ENCODE measurements around the gene NWD2.
A peak's percentile ranks its signal among the peaks of the same experiment; 100 is the strongest.

NWD2 gene

DNA sequence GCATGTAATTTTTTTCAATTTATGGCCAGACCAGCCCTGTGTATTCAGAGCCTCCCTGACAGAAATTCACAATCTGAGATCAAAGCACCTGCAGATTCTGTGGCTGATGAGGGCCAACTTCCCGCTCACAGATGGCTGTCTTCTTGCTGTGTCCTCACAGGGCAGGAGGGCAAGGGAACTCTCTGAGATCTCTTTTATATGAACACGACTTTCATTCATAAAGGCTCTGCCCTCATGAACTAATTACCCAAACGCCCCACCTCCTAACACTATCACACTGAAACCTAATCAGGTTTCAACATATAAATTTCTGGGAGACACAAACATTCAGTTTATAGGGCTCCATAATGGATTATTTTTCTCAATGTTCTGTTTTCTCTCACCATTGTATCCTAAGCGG lies 192.6 kb downstream of the NWD2 start:
- no peak for DNase-seq (ENCODE audit: low read depth in 1 of 2, low spot score in 1 of 2)

DNA sequence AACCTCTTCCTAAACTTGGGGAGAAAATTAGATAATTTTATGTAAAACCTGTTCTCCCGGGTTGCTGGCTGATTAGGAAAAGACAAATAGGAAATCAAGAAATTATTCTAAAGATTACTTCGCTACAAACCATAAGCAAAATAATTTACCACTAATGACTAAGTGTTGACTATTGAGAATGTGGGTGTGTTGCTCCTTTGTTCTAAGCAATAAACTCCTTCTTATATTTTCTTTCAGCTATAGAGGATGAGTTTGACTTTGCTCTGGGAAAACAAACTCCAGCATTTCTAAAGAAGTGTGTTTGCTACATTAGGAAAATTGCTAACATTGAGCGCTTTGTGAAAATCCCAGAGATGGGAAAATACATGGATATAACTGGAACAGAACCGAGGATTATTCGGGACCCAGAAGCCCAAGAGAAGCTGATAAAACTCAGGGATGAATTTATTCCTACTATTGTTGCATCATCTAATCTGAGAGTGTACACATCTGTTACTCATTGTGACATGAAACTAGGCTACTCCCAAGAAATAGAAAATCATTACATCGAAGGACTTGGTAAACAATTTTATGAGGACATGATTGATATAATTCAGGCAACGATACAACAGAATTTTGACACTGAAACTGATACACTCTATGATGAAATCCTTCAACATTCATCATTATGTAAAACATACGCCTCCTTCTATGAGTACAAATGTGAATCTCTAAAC lies 194.2 kb downstream of the NWD2 start:
- no peak for DNase-seq (ENCODE audit: low read depth in 1 of 2, low spot score in 1 of 2)

DNA sequence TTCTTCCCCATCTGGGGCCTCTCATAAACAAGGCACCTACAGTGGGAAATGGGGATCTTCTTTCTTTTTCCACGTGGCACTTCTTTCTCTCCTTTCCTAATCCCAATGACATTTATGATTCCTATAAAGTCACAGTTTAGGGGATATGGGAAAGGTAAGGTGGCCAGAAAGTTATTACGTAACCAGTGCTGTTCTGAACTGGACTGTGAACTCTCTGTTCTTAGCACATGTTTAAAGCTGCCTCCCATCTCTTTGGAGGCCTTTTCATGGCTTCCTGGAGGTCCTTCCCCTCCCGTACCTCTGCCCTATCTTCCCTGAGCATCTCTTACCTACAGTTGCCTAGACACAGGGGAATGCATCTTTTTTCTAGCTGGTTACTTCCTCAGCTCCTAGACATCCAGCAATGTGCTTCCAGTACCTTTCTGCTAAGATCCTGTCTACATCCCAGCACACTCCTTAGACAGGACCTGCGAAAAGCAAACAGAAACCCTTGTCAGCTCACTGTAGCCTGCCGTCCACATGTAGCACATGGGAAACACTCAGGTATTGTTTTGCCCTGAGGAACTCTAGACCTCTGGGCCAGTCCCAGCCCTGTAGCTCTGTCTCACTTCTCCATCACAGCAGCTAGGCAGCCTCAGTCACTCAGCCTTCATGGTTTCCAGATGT lies 195.4 kb downstream of the NWD2 start:
- DNase-seq (ENCODE audit: low read depth in 1 of 2, low spot score in 1 of 2), result no peak

DNA sequence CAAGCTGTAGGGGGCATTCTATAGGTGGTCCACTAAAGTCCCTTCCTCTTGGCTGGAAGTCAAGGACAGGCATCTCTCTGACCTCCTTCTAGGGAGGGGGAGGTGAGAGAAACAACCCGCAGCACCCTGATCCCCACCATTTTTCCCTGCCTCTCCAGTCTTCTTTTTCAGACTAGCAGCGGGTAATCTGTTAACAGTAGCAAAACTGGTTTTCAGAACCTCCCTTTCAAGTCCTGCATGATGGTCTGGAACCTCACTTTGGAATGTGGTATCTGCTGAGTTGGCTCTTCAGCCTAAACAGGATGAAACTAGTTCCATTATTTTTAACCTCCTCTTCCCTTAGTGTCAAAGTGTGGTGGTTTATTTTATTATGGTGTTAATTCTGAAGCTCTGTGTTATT lies 196.0 kb downstream of the NWD2 start:
- no peak for DNase-seq (ENCODE audit: low read depth in 1 of 2, low spot score in 1 of 2)

DNA sequence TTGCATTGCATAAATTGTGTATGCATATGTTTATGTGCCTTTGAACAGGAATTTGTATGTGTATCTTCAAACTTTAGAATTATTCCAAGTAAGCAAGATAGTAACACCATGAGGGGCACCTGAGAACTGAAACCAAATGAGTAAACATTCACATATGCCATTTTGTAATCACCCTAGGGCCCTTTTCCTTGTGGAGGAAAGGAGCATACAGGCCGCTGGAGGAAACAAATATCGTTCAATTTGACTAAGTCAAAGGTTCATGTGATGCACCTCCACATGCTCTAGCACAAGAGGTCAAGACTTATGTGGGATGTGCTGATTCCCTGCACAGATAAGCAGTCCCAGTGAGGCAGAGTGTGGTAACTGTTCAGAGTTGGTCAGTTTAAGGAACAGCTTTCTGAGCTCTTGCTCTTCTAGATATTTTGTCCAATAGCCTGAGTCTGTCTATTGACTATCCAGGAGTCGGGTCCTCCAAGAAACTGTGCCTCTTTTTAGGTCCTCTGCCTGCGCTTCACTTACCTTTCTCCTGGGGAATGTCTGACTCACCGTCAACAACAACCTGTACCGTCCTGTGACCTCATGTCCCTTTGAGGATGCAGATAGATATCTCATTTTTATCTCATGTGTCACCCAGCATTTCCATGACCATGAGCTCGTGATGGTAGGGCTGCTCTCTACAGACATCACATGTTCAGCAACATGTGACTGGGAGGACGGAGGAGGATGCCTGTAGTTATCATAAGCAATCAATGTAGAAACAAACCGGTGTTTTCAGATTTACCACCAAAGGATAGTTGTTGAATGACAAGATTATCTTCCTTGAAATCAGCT lies 196.9 kb downstream of the NWD2 start:
- DNase-seq (ENCODE audit: low read depth in 1 of 2, low spot score in 1 of 2), result no peak

DNA sequence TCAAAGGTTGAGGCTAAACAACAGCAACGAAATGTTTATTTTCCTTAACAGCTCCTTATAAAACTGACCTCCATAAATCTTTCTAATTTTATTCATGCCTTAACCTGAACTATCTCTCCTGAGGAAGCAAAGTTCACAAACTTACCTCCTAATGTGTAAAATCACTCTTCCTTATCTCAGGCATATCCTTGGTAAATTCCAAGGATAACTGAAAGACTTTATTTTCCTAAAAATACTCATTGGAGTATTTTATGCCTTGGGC lies 197.4 kb downstream of the NWD2 start:
- DNase-seq (ENCODE audit: low read depth in 1 of 2, low spot score in 1 of 2), result no peak

DNA sequence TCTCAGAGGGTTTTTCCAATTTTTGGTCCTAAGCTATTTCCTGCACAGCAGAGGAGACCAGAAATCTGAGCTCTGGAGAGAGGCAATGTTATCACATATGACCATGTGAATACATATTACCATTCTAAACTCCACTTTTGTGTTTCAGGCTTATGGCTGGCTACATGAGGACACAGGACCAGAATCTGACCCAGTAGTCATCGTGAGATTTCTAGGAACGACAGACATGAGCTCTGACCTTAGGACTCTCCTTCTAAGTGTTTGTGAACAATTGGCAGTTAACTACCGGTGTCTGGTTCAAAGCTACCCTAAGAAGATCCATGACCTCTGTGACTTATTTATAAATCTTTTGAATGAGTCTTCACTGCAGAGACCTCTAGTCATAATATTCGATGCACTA lies 198.6 kb downstream of the NWD2 start:
- DNase-seq (ENCODE audit: low read depth in 1 of 2, low spot score in 1 of 2), result no peak

DNA sequence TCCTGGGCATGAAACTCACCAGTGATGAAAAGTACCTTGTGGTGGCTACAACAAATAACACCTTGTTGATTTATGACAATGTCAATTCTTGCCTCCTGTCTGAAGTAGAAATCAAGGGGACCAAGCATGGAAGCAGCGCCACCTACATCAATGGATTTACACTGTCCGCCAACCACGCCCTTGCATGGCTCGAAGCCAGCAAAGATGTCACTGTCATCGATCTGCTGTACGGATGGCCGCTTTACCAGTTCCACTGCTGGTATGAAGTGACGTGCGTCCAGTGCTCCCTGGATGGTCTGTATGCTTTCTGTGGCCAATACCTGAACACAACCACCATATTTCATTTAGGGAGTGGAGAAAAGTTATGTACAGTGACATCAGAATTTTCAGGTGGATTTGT lies 200.5 kb downstream of the NWD2 start:
- no peak for DNase-seq (ENCODE audit: low read depth in 1 of 2, low spot score in 1 of 2)

DNA sequence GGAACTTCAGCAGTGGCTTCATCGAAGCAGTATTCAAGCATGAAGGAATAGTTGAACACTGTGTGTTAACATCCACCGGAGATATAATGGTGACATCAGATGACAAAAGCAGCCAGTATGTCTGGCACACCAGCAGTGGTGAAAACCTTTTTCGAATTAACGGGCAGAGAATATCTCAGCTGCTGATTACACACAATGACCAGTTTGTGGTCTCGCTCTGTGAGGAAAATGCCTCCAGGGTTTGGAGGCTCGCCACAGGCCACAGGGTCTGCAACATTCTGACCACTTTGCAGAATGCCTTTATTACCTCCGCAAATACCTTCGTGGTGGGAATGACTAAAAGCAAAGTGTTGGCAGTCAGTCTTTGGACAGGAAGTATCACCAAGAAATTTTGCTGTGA lies 201.5 kb downstream of the NWD2 start:
- no peak for DNase-seq (ENCODE audit: low read depth in 1 of 2, low spot score in 1 of 2)

DNA sequence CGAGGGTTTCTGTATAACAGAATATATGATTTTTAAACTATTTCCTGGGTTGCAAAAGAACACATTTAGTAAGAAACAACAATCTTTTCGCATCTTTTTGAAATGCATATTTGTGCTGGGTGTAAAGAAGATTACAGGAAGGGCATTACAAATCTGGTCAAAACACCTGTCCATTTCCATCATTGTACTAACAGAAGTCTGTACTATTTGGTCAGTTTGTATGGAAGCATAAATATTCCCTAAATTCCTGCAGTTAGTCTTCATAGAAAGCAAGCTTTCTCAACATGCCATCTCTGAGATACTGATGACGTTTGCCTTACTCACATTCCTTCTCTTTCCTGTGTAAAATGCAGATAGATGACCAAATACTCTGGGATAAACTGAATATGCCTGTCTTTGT lies 203.3 kb downstream of the NWD2 start:
- DNase-seq (ENCODE audit: low read depth in 1 of 2, low spot score in 1 of 2), result no peak

DNA sequence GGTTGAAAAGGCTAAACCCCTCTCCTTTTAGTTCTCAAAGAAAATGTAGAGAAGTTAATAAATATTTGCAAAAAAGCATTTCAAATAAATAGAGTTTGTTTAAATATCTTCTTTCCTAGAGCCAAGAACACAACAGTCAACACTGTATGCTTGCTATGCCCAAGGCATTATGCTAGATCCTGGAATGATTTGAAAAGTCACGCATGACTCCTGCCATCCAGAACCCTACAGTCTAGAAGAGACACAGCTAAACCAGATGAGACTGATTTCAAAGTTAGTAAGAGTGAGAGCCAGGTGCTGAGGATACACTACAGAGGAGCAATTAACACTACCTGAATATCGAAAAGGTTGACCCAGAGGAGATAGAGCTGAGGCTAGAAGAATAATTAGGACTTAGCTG lies 205.8 kb downstream of the NWD2 start:
- no peak for DNase-seq (ENCODE audit: low read depth in 1 of 2, low spot score in 1 of 2)

DNA sequence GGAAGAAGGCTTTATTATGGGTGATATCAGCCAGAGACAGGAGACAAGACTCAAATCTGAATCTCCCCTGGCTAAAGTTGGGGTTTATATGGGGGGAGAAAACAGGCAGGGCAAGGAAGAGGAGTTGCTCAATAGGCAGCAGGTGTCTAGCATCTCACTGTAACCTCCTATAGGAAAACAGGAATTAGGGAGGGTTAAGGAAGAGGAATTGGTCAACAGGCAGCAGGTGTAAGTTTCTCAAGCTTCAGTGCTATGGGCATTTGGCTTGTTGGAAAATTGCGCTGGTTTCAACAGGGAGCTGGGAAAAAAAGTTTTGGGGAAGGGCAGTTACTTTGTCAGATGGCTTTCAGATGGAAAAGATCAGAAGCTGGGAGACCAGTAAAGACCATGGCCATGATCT lies 206.4 kb downstream of the NWD2 start:
- no peak for DNase-seq (ENCODE audit: low read depth in 1 of 2, low spot score in 1 of 2)

DNA sequence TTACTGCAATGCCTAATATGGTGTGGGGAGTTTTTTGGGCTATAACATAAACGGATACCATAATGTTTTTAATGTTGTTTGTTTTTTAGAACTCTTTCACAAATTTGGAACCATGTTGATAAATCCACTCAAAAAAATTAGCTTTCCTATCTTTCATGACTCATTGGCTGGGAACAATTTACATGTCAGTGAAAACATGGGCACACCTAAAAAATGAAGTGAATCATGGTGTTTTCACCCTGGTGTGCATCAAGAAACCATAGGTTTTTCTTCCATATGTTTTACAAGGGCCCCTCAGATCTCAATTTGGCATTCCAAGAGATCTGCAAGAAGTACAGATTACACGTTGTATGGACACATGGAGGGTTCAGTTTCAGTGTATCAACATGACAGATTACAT lies 207.1 kb downstream of the NWD2 start:
- DNase-seq (ENCODE audit: low read depth in 1 of 2, low spot score in 1 of 2), result no peak

DNA sequence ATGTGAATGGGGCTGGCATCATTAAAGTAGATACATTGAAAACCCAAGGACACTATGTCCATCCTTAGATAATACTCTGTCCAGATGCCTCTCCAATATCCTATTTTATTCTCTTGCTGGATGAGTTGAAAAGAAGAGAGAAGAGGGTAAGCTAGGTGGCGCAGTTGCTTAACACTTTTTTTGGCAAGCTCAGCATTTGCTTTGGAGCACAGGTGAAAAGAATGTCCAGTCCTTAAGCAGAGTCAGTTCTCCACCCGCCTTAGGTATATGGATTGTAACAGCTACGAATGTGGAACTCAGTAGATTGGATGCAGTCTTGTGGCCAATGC lies 208.4 kb downstream of the NWD2 start:
- no peak for DNase-seq (ENCODE audit: low read depth in 1 of 2, low spot score in 1 of 2)

DNA sequence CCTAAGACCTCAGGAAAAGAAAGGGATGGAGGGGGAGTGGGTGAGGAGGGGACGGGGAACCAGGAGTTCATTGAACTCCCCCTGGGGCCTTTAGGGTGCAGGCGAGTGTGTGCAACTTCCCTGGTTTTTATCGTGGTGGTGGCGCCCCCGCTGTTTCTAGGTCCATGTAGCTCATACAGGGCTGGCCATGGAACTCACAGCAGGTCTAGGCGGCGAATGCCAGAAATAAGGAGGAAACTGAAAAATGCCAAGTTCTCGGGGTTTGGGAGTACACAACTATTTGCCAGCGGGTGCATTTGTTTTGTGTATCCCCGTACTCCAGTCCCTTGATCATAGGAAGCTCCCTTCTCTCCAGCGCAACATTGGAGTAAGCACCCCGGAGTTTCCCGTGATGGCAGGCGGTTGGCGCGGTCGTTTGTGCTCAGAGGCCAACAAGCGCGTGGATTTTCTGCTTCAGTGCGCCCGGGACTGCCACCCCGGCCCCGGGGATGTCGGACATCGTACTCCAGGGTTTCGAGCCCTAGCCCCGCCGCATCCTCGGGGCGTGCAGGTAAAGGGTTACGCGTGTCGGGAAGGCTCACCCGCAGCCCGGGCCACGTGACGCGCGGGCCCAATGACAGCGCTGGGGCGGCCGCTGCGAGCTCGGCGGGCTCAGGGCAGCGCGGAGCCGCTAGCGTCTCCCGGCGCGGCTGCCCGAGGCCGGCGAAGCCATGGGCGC lies 208.9 kb downstream of the NWD2 start:
- peak in 1 of 2 donors; percentile 37 for DNase-seq (ENCODE audit: low read depth in 1 of 2, low spot score in 1 of 2)

DNA sequence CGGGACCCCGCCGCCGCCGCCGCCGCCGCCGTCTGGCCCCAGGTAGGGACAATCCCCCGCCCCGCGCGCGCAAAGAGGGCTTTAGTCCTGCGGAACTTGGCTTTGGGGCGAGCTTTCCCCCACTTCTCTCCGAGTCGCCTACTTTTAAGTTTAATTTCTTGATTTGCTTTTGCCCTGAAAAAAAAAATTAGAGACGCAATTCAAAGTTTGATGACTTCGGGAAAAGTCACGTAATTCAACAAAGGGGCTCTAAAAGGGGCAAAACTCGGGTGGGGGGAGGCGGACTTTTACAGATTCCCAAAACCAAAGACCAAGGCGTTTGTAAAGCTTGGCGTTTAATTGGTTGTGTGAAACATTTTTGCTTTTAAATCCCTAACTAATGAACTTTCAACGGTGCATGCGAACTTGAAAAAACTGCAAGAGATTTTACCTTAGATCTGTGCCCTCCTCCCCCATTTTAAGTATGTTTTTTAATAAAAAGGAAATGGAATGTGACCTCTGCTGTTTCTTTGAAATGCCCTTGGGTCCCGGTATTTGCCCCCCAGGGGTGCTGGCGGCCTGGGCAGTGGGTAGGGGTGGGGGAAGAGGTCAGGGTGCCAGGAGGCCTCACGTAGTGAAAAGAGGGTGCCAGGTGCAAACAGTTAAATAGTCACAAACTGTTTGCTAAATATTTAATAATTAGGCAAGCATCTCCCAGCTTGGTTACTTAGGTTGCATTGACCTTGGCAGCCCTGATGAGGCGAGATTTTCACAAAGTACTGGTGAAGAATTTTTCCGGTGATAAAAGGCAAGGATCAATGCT lies 209.7 kb downstream of the NWD2 start:
- DNase-seq (ENCODE audit: low read depth in 1 of 2, low spot score in 1 of 2), result no peak

DNA sequence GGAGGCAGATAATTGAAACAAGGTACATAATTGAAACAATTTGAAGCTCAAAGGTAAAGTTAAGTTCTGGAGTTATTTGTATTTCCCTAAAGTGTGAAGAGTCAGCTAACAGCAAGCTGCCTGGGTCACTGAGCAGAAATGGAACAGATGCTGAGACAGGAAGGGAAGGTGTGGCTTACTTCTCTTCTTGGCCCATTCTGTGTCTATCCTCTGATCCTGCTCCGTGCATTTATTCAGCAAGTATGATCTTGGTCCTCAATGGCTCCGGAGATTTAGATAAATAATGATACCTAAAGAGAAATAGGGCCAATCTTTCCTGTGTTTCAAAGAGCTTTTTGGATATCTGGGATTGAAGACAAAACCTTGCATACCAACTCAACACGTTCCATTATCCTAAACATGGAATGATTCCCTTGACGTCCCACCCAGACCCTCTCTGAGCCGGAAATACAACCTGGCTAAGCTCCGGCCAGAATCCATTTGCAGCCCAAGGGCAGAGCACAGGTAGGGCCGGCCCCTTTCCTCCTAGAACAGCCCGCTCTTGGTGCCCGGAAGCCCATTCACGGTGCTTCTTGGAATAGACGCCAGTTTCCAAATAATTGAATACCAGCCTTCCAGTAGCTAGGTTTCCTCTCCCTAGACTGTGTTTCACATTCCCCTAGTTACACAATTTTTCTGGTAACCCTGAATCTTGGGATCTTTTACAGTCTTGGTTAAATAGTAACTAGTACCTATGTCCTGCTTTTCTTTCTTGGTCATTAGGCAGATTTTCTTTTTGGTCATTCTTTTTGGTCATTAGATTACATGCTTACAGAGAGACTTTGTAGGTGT lies 211.0 kb downstream of the NWD2 start:
- no peak for DNase-seq (ENCODE audit: low read depth in 1 of 2, low spot score in 1 of 2)

DNA sequence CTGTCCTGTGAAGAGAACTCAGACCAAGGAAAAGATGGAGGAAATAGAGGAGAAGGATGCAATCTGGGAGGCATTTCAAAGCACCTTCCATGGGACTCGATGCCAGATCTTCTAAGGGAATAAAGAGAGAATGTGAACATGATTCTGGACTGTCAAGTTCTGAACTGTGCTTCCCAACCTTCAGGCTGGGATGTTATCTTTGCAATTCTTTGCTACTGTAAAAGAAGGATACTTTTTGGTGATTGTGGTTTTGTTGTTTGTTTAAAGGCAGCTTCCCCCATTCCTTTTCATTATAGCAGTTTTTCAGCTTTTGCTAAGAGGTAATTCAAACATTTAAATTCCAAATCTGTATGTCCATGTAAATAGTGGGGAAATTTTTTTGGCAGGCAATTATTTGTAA lies 217.3 kb downstream of the NWD2 start:
- DNase-seq (ENCODE audit: low read depth in 1 of 2, low spot score in 1 of 2), result no peak

DNA sequence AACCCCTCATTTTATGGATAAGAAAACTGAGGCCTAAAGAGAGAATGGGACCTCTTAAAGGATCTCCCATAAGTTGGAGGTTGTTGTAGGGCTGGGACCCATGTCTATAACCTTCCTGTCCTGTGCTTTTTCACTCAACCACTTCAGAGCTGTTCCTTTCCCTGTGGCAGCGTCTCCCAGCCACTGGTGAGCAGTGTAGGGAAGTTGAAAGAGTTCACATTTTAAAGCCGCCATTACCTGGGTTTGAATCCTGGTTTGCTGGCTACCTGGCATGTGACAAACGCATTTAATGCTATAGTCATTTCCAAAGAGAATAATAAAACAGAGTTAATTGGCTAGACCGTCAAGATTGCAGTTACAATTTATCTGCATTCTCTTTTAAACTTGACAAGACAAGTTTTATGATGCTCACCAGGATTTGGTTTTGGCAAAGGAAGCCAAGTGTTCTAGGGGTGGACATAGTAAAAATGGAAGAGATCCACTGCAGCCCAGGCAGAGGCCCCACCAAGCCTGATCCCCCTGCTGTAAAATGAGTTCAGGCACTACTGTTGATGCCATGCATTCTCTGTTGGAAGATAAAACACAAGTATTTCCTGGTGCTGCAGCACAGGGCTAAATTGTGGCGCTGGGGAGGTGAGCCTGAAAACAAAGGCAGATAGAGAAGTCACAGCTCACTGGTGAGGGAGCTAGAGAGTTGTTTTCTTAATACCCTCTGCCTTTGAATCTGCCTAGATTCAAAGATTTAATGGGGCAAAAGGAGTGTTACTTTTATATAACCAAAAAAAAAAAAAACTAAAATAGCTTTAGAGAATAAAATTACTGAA lies 218.7 kb downstream of the NWD2 start:
- DNase-seq (ENCODE audit: low read depth in 1 of 2, low spot score in 1 of 2), result no peak

Data from stimulated activated CD4-positive, alpha-beta T cell treated with anti-CD3 and anti-CD28 coated beads, Interleukin-15, amount 100 ng/mL, for 1 hour (primary cell).